ENCODE data around the gene MACROD2.
"Not testable (repeated sequence)": the region's sequence is repeated elsewhere in the genome, so short reads cannot be mapped to it uniquely, and the experiment has no call there.

Gene MACROD2

DNA sequence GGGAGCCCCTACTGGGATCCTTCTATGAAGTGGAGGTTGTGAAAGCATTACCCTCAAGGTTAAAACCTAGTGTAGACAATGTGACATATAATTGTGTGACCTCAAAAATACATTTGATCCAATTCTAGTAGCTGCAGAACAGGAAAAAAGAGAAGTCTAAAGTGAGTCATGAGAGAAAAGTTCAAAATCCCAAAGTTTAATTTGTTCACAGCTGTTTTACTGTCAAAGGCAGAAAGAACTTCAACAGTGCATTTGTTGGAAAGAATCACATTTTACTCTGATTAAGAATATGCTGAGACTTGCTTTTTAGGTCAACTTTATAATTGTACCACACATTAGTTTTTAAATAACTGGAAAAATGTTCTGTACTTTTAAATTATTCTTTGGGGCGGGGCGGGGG is 1369.5 kb downstream of the MACROD2 start:
- no peak overlapping the region for H3K4me3 ChIP-seq (ENCODE audit: low read length)
- no peak for DNase-seq (ENCODE audit: low read depth)
- TF ChIP-seq, protein P1, sequence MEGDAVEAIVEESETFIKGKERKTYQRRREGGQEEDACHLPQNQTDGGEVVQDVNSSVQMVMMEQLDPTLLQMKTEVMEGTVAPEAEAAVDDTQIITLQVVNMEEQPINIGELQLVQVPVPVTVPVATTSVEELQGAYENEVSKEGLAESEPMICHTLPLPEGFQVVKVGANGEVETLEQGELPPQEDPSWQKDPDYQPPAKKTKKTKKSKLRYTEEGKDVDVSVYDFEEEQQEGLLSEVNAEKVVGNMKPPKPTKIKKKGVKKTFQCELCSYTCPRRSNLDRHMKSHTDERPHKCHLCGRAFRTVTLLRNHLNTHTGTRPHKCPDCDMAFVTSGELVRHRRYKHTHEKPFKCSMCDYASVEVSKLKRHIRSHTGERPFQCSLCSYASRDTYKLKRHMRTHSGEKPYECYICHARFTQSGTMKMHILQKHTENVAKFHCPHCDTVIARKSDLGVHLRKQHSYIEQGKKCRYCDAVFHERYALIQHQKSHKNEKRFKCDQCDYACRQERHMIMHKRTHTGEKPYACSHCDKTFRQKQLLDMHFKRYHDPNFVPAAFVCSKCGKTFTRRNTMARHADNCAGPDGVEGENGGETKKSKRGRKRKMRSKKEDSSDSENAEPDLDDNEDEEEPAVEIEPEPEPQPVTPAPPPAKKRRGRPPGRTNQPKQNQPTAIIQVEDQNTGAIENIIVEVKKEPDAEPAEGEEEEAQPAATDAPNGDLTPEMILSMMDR (conservative IDR thresholded peaks at IDR 0.05; ENCODE audit: low read length): no peak

DNA sequence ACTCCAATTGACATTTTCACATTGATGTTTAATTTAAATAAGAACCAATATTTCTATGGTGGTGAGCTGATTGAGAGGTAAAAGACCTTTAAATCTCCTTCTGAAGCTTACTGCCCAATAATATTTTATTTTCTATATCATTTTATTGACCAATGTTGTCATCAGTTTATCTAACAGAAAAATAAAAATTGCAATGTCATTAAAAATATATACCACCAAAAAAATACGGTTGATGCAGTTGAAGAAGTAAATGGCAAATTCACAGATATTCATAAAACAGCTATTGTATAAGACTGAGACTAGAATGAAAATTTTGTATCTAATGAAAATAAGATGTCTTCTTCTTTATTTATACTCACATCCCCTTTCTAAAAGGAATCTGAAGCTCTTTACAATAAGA is 1375.1 kb downstream of the MACROD2 start:
- no peak for DNase-seq (ENCODE audit: low read depth)
- TF ChIP-seq, protein P1 (conservative IDR thresholded peaks at IDR 0.05; ENCODE audit: low read length): no peak
- H3K4me3 ChIP-seq (ENCODE audit: low read length): no peak overlapping the region

DNA sequence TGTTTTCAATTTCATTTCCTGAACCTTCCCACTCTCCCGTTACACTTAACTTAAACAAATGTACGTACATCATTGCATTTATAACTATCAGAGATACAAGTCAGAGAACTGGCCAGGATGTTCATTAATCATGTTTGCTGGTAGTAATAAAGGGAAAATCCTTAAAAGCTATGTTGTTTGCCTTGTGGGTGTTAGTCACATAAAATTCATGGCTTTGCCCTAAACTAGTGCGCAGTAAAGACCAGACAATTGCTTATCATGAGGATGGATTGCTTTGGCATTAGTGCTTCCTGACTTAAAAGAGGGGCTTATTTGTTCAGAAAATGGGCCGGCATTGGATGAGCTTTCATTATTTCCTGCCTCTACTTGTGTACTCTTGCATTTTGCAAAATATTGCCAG is 1379.4 kb downstream of the MACROD2 start:
- TF ChIP-seq, protein P1 (conservative IDR thresholded peaks at IDR 0.05; ENCODE audit: low read length): no peak
- H3K4me3 ChIP-seq (ENCODE audit: low read length): no peak overlapping the region
- DNase-seq (ENCODE audit: low read depth): no peak

DNA sequence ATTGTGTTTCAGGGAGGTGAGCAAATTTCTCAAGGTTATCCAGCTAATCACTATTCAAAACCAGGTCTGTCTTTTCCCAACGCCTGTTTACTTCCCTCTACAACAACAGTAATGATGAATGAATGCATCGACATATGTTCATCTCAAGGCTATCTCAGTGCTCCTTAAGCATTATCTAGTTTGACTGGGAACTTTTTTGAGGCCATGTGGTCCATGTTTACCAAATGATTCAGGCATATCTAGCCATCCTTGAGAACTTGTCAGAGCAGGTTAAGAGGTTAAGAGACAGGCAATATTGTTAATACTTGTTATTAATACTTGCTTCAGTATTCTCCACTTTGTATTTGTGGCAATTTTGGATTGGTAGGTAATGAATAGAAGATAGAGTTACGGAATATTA is 1380.5 kb downstream of the MACROD2 start:
- DNase-seq (ENCODE audit: low read depth): no peak
- no peak overlapping the region for H3K4me3 ChIP-seq (ENCODE audit: low read length)
- TF ChIP-seq, protein P1 (conservative IDR thresholded peaks at IDR 0.05; ENCODE audit: low read length): no peak

DNA sequence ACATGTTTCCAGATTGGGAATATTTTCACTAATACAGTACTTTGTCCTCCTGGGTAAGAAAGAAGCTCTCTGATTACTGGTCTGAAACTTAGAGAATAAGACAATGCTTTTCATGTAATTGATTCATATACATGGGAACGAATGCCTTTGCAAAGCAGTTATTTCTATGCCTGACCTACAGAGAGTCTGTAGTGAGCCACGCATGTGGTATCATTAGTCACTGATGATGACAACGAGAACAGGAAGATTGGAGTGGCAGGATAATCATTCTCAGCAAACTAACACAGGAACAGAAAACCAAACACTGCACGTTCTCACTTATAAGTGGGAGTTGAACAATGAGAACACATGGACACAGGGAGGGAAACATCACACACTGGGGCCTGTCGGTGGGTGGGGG is 1382.3 kb downstream of the MACROD2 start:
- not testable (repeated sequence) for H3K4me3 ChIP-seq (ENCODE audit: low read length); DNase-seq (ENCODE audit: low read depth)

DNA sequence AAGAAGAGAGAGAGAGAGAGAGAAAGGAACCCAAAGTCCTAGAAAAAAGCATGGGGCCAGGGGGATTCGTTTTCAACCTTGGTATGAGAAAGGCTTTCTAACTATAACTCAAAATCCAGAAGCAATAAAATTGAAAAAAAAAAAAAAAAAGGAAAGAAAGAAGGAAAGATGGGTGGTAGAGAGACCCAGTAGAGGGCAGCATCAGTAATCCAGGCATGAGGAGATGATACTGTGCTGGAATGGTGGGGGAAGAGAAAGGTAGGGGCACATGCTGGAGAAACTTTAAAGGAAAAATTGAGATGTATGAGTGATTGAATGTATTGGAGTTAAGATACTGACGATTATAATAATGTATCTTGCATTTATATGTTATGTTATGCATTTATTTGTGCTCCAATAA is 1382.8 kb downstream of the MACROD2 start:
- DNase-seq (ENCODE audit: low read depth): no peak
- TF ChIP-seq, protein P1 (conservative IDR thresholded peaks at IDR 0.05; ENCODE audit: low read length): no peak; the same call in 1 of the 2 replicates

DNA sequence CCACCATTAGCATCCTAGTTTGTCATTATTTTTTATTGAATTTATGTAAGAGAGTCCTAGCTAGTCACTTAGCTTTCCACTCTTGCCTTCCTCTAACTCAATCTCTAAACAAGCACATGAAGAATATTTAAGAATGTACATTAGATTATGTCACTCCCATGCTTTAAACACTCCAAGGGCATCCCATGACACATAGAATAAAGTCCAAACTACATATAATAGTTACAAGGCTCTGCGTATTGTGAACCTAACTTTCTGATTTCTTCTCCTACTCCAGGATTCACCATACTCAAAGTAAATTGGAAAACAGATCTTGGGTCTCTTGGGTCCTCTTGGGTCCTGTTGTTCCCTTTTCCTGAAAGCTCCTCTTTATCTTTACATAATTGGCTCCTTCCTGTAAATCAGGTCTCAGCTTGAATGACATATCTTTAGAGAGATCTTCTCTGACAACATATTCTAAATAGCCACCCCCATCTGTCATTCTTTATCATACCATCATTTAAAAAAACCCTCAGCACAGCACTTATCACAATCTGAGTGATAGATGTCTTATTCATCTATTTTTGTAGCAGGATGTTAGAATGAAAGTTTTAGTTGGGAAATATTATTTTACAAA is 1384.5 kb downstream of the MACROD2 start:
- DNase-seq (ENCODE audit: low read depth): no peak
- TF ChIP-seq, protein P1 (conservative IDR thresholded peaks at IDR 0.05; ENCODE audit: low read length): no peak
- H3K4me3 ChIP-seq (ENCODE audit: low read length): no peak overlapping the region

More for the DNA sequence above, 1382.8 kb downstream of the MACROD2 start:
- H3K4me3 ChIP-seq (ENCODE audit: low read length): no peak overlapping the region

DNA sequence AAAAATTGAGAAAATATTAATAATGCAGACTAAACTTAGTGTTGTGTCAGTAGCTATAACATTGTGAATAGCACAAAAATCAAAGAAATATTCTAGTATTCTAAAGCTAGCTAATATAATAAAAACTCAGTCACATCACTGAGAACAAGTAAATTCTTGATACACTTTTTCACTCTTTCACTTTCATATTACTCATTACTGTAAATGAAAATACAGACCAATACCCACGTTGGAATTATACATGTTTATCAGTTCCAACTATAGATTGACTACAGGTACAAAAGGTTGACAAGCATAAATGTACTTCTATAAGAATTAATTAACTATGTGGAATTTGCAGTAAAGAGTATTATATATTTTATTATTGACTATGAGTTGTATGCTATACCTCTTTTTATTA is 1385.5 kb downstream of the MACROD2 start:
- TF ChIP-seq, protein P1 (conservative IDR thresholded peaks at IDR 0.05; ENCODE audit: low read length): no peak
- H3K4me3 ChIP-seq (ENCODE audit: low read length): no peak overlapping the region
- DNase-seq (ENCODE audit: low read depth): no peak
